Stimulated activated CD8-positive, alpha-beta memory T cell treated with anti-CD3 and anti-CD28 coated beads, Interleukin-12 subunit alpha, Interleukin-12 subunit beta, amount 100 ng/mL, for 24 hours (primary cell): ENCODE data around the gene MRNIP.
"Not testable (repeated sequence)": the region's sequence is repeated elsewhere in the genome, so short reads cannot be mapped to it uniquely, and the experiment has no call there.

ENCODE experiments used
- DNase-seq: peaks from one replicate; pipeline ENCODE4 v3.0.0-alpha.2; 2020; ENCODE audit errors: extremely low read depth

MRNIP gene

DNA sequence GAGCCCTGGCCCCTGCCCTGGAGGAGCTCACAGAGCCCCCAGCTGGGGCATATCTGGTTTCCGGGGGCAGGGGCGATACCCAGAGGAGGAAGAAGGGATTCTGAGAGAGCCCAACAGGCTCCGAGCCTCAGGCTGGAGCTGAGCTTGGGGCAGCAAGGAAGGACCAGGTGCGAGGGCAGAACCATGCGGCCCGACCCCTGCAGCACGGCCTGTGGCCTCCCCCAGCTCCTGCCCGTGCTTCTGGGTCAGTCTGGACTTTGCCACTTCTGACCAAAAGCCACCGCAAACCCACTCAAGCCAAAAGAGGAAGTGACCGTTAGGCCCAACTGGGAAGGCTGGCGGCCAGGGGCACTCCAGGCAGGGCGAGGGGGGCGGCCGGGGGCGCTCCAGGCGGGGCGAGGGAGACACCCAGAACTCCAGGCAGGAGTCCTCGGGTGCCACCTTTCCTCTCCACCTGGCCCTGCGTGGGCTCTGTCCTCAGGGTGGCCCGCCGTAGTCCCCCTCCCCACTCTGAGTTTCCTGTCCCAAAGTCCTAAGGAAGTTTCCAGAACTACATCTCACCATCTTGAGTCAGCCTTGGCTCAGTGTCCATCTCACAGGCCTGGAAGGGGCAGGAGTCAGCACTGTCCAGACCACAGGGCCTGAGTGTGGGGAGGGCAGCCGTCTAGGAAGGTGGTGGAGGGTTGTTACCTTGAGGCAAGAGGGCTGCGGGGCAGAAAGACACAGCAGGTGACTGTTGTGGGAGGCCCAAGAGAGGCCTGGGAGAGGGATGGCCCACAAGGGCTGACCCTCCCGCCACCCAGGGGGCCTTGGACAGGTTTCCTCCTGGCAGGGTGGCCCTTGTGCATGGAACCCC is 65.8 kb downstream of the MRNIP start:
- no peak for DNase-seq

DNA sequence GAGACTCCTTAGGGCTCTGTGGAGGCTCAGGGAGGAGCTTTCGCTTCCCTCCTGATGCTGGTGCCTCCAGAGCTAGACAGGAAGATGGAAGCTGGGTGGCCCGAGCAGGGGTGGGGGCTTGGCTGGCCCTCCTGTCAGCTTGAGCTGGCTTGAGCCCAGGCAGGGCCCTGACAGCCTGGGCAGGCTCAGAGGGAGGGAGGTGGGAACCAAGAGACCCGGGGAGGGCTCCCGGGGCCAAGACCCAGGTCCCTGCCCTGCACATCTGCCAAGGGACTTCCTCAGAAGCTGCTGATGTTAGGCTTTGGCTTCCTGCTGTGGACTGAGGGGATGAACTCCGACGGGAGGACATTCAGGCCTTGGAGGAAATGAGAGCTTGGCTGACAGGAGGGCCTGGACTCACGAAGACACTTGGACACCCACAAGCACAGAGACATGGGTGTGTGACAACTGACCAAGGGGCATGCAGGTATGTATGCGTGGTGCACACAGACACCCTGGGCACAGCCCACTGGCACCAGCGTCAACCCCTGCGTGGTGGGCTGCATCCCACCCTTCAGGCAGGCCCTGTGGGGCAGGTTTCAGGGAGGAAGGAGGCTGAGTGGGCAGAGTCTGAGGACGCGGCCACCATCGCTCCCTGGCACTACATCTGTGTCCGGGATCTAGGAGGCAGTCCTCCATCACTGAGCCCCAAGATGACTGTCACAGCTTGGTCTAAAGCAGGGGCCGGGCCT is 66.6 kb downstream of the MRNIP start:
- no peak for DNase-seq

GRCh38 chr5:179789278-179789677 is 69.3 kb downstream of the MRNIP start:
- DNase-seq = not testable (repeated sequence)

GRCh38 chr5:179788193-179788854 is 70.3 kb downstream of the MRNIP start:
- DNase-seq = no peak
